Tibial nerve (tissue), 4 donors: ENCODE results near the gene OGFOD3. TPM values are rescaled to one million over a fixed set of nuclear protein-coding genes. Genes with fewer than 3 reads are reported as not detected.
"Not testable (repeated sequence)": the region's sequence is repeated elsewhere in the genome, so short reads cannot be mapped to it uniquely, and the experiment has no call there.

ENCODE experiments used
- DNase-seq, 2 donors: peaks; one replicate each; pipeline ENCODE4 v3.0.0-alpha.2; 2019; ENCODE audit warnings: low spot score in 2 of 2
- H3K27ac ChIP-seq, 4 donors: fragments of 200-600 bp; sonication (generic) in 3 of 4; one replicate each; pipeline ENCODE4 v1.5.1; 2017 to 2019; ENCODE audit warnings: mild to moderate bottlenecking in 1 of 4
- H3K27me3 ChIP-seq, 2 donors: fragments of 200-600 bp; sonication (generic) in 1 of 2; one replicate each; pipeline versions ENCODE4 v1.5.1 to v1.6.0; 2017 to 2019
- H3K36me3 ChIP-seq, 3 donors: fragments of 200-600 bp; sonication (generic); one replicate each; pipeline ENCODE4 v1.5.1; 2018 to 2019
- H3K4me1 ChIP-seq, 4 donors: fragments of 200-600 bp; sonication (generic) in 3 of 4; one replicate each; pipeline ENCODE4 v1.5.1; 2017 to 2019
- H3K4me3 ChIP-seq, 4 donors: fragments of 200-600 bp; sonication (generic) in 3 of 4; one replicate each; pipeline ENCODE4 v1.5.1; 2017 to 2019; ENCODE audit warnings: mild to moderate bottlenecking in 1 of 4, moderate library complexity in 1 of 4
- H3K9me3 ChIP-seq, 4 donors: fragments of 200-600 bp; sonication (generic) in 3 of 4; one replicate each; pipeline ENCODE4 v1.5.1; 2017 to 2019
- CTCF ChIP-seq, 5 experiments: fragments of 200-600 bp in 3 of 5; fragments of 450-650 bp in 2 of 5; sonication (generic) in 3 of 5; IDR thresholded peaks; one replicate each; pipeline ENCODE4 v1.5.1; 2016 to 2019; ENCODE audit warnings: antibody characterized with exemption in 5 of 5, mild to moderate bottlenecking in 3 of 5, moderate library complexity in 2 of 5
- EP300 ChIP-seq, 2 donors: sonication (generic); formaldehyde crosslinking; IDR thresholded peaks; one replicate each; pipeline ENCODE4 v1.6.1; 2017; ENCODE audit warnings: antibody characterized with exemption in 2 of 2, mild to moderate bottlenecking in 1 of 2
- POLR2A ChIP-seq, 2 donors: fragments of 450-650 bp; IDR thresholded peaks; one replicate each; pipeline ENCODE4 v1.6.1; 2017; ENCODE audit warnings: antibody characterized with exemption in 2 of 2, mild to moderate bottlenecking in 2 of 2, moderate library complexity in 2 of 2
- WGBS, 2 donors: methylation state at CpG; one replicate each; pipeline ENCODE4 v1.1.5; 2018; 5-methylcytosine and 5-hydroxymethylcytosine counted together
- total RNA-seq, 4 donors: library from RNA; depleted of rRNA; stranded (reverse); fragments of >200 nt; gene quantifications; one replicate each; pipeline ENCODE4 v1.1.0, GENCODE V29; 2016

Gene OGFOD3
- total RNA-seq, 4 donors from 2014 or later, result 23.7 to 51.6 (median 40.7) TPM

GRCh38 chr17:82384730-82385481 is 33.5 kb downstream of the OGFOD3 start:
- Histone ChIP-seq H3K4me1 (peaks cover 0 to 39% (median 5%) of the 10 kb centered on the region in 4 donors), H3K9me3 (no peaks in the 10 kb centered on the region), H3K36me3 (peaks cover 0 to 4% (median 0%) of the 10 kb centered on the region in 3 donors), H3K4me3 (no peak overlapping the region), H3K27me3 (peaks cover 0 to 48% of the 10 kb centered on the region in 2 donors), H3K27ac (peak overlapping the region in 1 of 4 donors; percentile 46)
- peak; percentile 48 to 54 for DNase-seq
- TF ChIP-seq CTCF (IDR thresholded peaks at IDR 0.05) (no peak), POLR2A (IDR thresholded peaks at IDR 0.05) (no peak), EP300 (IDR thresholded peaks at IDR 0.05) (peak in 1 of 2 donors; percentile 37)
- 60% methylated on average over 23 of the region's 26 CpGs for WGBS, 2 donors

DNA sequence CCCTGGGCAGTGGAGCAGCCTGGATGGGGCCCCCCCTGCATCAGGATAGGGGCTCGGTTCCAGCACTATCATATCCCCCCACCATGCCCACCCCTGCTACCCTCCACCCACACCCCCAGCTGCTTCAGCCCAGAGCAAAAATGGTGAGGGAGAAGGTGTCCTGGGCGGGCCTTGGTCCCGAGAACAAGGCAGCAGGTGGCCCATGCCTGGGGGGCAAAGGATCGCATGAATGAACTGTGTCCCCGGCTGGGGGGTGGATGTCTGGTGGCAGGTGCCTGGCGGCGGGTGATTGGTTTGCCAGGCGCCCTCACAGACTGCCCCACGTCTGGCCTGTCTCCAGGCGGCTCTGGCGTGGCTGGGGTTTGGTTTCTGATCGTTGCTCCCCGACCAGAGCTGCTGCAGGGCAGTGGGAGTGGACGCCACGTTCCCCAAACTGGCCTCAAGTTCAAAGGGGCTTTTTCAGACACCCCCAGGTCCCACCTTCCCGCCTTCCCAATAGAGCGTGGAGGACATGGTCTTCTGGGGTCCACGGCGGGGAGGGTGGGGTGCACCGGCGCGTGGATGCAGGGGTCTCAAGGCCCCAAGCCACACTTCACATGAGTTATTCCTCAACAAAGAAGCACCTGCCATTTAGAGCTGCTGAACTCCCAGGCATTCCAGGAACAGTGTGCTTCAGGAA is 34.2 kb downstream of the OGFOD3 start:
- WGBS, 2 donors, result 65 to 73% methylated on average over 17 to 21 of the region's 22 CpGs
- no peaks in the 10 kb centered on the region for H3K36me3 ChIP-seq
- no peak for DNase-seq
- H3K27me3 ChIP-seq, result peaks cover 0 to 54% of the 10 kb centered on the region in 2 donors
- TF ChIP-seq EP300 (IDR thresholded peaks at IDR 0.05) (no peak), CTCF (IDR thresholded peaks at IDR 0.05) (no peak), POLR2A (IDR thresholded peaks at IDR 0.05) (no peak)
- no peaks in the 10 kb centered on the region for H3K9me3 ChIP-seq
- peaks cover 0 to 39% (median 5%) of the 10 kb centered on the region in 4 donors for H3K4me1 ChIP-seq
- no peak overlapping the region for H3K27ac ChIP-seq
- H3K4me3 ChIP-seq, result no peak overlapping the region

DNA sequence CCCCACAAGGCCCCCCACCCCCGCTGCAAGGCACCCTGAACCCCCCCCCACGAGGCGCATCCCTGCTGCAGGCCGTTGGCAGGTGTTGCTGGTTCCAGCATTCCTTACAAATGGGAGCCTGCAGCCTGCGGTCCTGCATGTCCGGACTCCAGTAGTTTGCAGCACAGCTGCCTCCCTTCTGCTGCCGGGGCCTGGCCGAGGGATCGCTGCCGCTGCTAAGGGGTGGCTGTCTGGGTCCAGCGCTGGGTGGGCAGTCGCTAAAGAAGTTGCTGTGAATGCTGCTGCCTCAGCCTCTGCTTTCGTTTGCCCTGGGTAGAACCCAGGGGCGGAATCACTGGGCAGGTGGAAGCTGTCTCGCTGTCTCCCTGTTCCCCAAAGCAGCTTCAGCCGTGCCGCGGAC is 35.0 kb downstream of the OGFOD3 start:
- WGBS, 2 donors, result 54 to 65% methylated on average over 10 of the region's 18 CpGs
- Histone ChIP-seq H3K27me3 (peaks cover 0 to 59% of the 10 kb centered on the region in 2 donors), H3K4me3 (no peak overlapping the region), H3K9me3 (no peaks in the 10 kb centered on the region), H3K27ac (no peak overlapping the region), H3K36me3 (no peaks in the 10 kb centered on the region), H3K4me1 (peaks cover 0 to 39% (median 5%) of the 10 kb centered on the region in 4 donors)
- no peak for TF ChIP-seq CTCF (IDR thresholded peaks at IDR 0.05)
- no peak for TF ChIP-seq EP300 (IDR thresholded peaks at IDR 0.05)
- TF ChIP-seq POLR2A (IDR thresholded peaks at IDR 0.05), result no peak
- no peak for DNase-seq

DNA sequence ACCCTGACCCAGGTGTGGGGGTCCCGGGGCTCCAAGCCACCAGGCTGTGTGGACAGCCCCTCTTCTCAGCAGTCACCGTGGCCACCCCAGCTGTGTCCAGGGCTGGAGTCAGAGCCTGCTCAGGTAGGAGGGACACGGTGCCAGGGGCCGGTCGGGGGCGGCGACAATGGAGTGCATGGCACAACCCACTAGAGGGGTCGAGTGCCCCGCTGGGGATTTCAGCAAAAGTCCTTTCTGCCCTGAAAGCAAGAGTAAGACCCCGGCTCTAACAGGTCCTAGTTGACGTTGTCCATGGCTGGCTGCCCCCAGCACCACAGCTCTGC is 35.5 kb downstream of the OGFOD3 start:
- Histone ChIP-seq H3K27ac (no peak overlapping the region), H3K4me3 (no peak overlapping the region), H3K36me3 (no peaks in the 10 kb centered on the region), H3K27me3 (peaks cover 0 to 64% of the 10 kb centered on the region in 2 donors), H3K4me1 (peaks cover 0 to 39% (median 5%) of the 10 kb centered on the region in 4 donors), H3K9me3 (no peaks in the 10 kb centered on the region)
- WGBS, 2 donors, result 66 to 85% methylated on average over 9 to 10 of the region's 11 CpGs
- DNase-seq, result no peak
- TF ChIP-seq POLR2A (IDR thresholded peaks at IDR 0.05), result no peak
- no peak for TF ChIP-seq CTCF (IDR thresholded peaks at IDR 0.05)
- TF ChIP-seq EP300 (IDR thresholded peaks at IDR 0.05), result no peak

- WGBS, 2 donors, result 82% methylated on average over 18 to 21 of the region's 21 CpGs
Measured at GRCh38 chr17:82382220-82382932, 36.0 kb downstream of the OGFOD3 start.

DNA sequence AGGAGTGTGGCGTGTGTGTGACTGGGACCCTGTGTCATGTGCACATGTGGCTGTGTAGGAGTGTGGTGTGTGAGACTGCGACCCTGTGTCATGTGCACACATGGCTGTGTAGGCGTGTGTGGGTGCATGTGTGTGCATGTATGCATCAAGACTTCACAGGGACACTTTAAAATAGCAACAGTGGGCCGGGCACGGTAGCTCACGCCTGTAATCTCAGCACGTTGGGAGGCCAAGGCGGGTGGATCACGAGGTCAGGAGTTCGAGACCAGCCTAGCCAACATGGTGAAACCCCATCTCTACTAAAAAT is 36.7 kb downstream of the OGFOD3 start:
- not testable (repeated sequence) for H3K9me3 ChIP-seq, DNase-seq, H3K4me3 ChIP-seq, H3K36me3 ChIP-seq, H3K27ac ChIP-seq
- Histone ChIP-seq H3K4me1 (peaks cover 0 to 28% (median 4%) of the 10 kb centered on the region in 4 donors), H3K27me3 (peaks cover 0 to 62% of the 10 kb centered on the region in 2 donors)
- WGBS, 2 donors, result 67 to 74% methylated on average over 10 of the region's 10 CpGs

More at GRCh38 chr17:82382220-82382932, 36.0 kb downstream of the OGFOD3 start:
- not testable (repeated sequence) for H3K4me3 ChIP-seq, H3K36me3 ChIP-seq, H3K27ac ChIP-seq, DNase-seq, H3K9me3 ChIP-seq
- Histone ChIP-seq H3K27me3 (peaks cover 0 to 67% of the 10 kb centered on the region in 2 donors), H3K4me1 (peaks cover 0 to 35% (median 5%) of the 10 kb centered on the region in 4 donors)
